IMR-90 (cell line): ENCODE results near the gene SEPTIN5. TPM values are rescaled to one million over a fixed set of nuclear protein-coding genes. Genes with fewer than 3 reads are reported as not detected.

Experiments
- ATAC-seq: fragments of 200-7000 bp; cut with Tn5 transposase; 2 replicates; pipeline ENCODE4 v1.9.1; 2020; ENCODE audit warnings: low read depth, mild to moderate bottlenecking, moderate library complexity
- BruUV-seq: library from RNA; stranded (reverse); fragments of 400-500 nt; replicated peaks from 2 replicates; lab custom pipeline; 2021; lab: Mats Ljungman, UMichigan
- CTCF ChIA-PET: fragments of 300-600 bp; formaldehyde crosslinking; extraction: SDS; loops from one replicate; lab custom pipeline; 2021; ENCODE audit warnings: antibody characterized with exemption; lab: Yijun Ruan, JAX
- POLR2A ChIA-PET: fragments of 300-600 bp; sonication (Branson Sonifier 250); formaldehyde crosslinking; loops from one replicate; lab custom pipeline; 2022; ENCODE audit warnings: antibody characterized with exemption; ENCODE audit not compliant: unreplicated experiment; lab: Charles Lee
- DNase-seq: peaks from one replicate; pipeline ENCODE4 v3.0.0; 2013
- H2AFZ ChIP-seq: replicated peaks from 2 replicates; pipeline ENCODE3; 2013; ENCODE audit warnings: low read length, mild to moderate bottlenecking; ENCODE audit not compliant: poor library complexity
- H2AK5ac ChIP-seq: 2 replicates; pipeline ENCODE4 v1.6.1; 2013; ENCODE audit warnings: low read depth, low read length, inconsistent platforms
- H2AK9ac ChIP-seq: replicated peaks from 2 replicates; pipeline ENCODE3; 2013; ENCODE audit warnings: mild to moderate bottlenecking, low read depth, low read length, moderate library complexity; ENCODE audit not compliant: poor library complexity
- H2BK120ac ChIP-seq: 2 replicates; pipeline ENCODE4 v1.6.1; 2013; ENCODE audit warnings: low read depth, low read length, inconsistent platforms
- H2BK15ac ChIP-seq: 3 replicates; pipeline ENCODE4 v1.6.1; 2013; ENCODE audit warnings: low read depth, low read length, inconsistent platforms
- H2BK20ac ChIP-seq: 2 replicates; pipeline ENCODE4 v1.6.1; 2013; ENCODE audit warnings: low read depth, mild to moderate bottlenecking, inconsistent platforms, low read length, moderate library complexity
- H2BK5ac ChIP-seq: 2 replicates; pipeline ENCODE4 v1.6.1; 2013; ENCODE audit warnings: mild to moderate bottlenecking, low read depth, low read length, inconsistent platforms; ENCODE audit not compliant: poor library complexity, severe bottlenecking
- H3K14ac ChIP-seq: replicated peaks from 2 replicates; pipeline ENCODE4 v1.6.1; 2013; ENCODE audit warnings: low read depth, low read length, inconsistent platforms
- H3K18ac ChIP-seq: 2 replicates; pipeline ENCODE4 v1.6.1; 2013; ENCODE audit warnings: low read depth, low read length, control low read depth
- H3K23ac ChIP-seq: 2 replicates; pipeline ENCODE4 v1.6.1; 2013; ENCODE audit warnings: low read depth, low read length, inconsistent platforms
- H3K27ac ChIP-seq: 2 replicates; pipeline ENCODE4 v1.5.1; 2013; ENCODE audit warnings: mild to moderate bottlenecking, control low read depth, low read length; ENCODE audit not compliant: insufficient read depth
- H3K27me3 ChIP-seq: 2 replicates; pipeline ENCODE4 v1.6.1; 2013; ENCODE audit warnings: low read length; ENCODE audit not compliant: control insufficient read depth, insufficient read depth
- H3K36me3 ChIP-seq: 2 replicates; pipeline ENCODE4 v1.6.1; 2013; ENCODE audit warnings: low read length, mixed read lengths; ENCODE audit not compliant: control insufficient read depth, insufficient read depth
- H3K4ac ChIP-seq: 2 replicates; pipeline ENCODE4 v1.6.1; 2013; ENCODE audit warnings: low read depth, low read length, inconsistent platforms
- H3K4me1 ChIP-seq: 2 replicates; pipeline ENCODE4 v1.6.1; 2013; ENCODE audit warnings: low read length, mixed read lengths; ENCODE audit not compliant: control insufficient read depth, insufficient read depth
- H3K4me2 ChIP-seq: 2 replicates; pipeline ENCODE4 v1.6.1; 2013; ENCODE audit warnings: low read depth, mild to moderate bottlenecking, control low read depth, low read length, moderate library complexity
- H3K4me3 ChIP-seq: 2 replicates; pipeline ENCODE4 v1.5.1; 2013; ENCODE audit warnings: low read depth, mild to moderate bottlenecking, control low read depth, low read length, moderate library complexity; ENCODE audit not compliant: insufficient read depth
- H3K56ac ChIP-seq: 2 replicates; pipeline ENCODE4 v1.6.1; 2013; ENCODE audit warnings: low read length, inconsistent platforms; ENCODE audit not compliant: insufficient read depth; ENCODE audit errors: extremely low read depth
- H3K79me1 ChIP-seq, 2 experiments: 2 replicates each; pipeline ENCODE4 v1.6.1; 2013; ENCODE audit warnings: low read length in 2 of 2, inconsistent platforms in 1 of 2, low read depth in 1 of 2
- H3K9ac ChIP-seq: 2 replicates; pipeline ENCODE4 v1.6.1; 2013; ENCODE audit warnings: low read depth, low read length, control low read depth
- H3K9me1 ChIP-seq: 2 replicates; pipeline ENCODE4 v1.6.1; 2013; ENCODE audit warnings: low read length, inconsistent platforms; ENCODE audit not compliant: insufficient read depth
- H3K9me3 ChIP-seq: 2 replicates; pipeline ENCODE4 v1.6.1; 2013; ENCODE audit warnings: low read length; ENCODE audit not compliant: control insufficient read depth, insufficient read depth
- H4K20me1 ChIP-seq: 2 replicates; pipeline ENCODE4 v1.6.1; 2013; ENCODE audit warnings: low read length, inconsistent platforms; ENCODE audit not compliant: insufficient read depth
- H4K5ac ChIP-seq: 2 replicates; pipeline ENCODE4 v1.6.1; 2013; ENCODE audit warnings: mild to moderate bottlenecking, low read depth, low read length, control low read depth
- H4K8ac ChIP-seq, 2 experiments: 2 replicates each; pipeline ENCODE4 v1.6.1; 2013; ENCODE audit warnings: low read depth in 2 of 2, low read length in 2 of 2, control low read depth in 1 of 2, inconsistent platforms in 1 of 2
- H4K91ac ChIP-seq: 2 replicates; pipeline ENCODE4 v1.6.1; 2013; ENCODE audit warnings: low read depth, low read length, inconsistent platforms; ENCODE audit not compliant: insufficient read depth
- BHLHE40 ChIP-seq: fragments of 150-350 bp; IDR thresholded peaks from 2 replicates; pipeline ENCODE4 v1.6.1; 2016; ENCODE audit warnings: mild to moderate bottlenecking, low read depth, low read length
- CEBPB ChIP-seq: IDR thresholded peaks from 2 replicates; pipeline ENCODE4 v1.6.1; 2012; ENCODE audit warnings: low read depth, low read length, improper control_type of control experiment
- CHD1 ChIP-seq: IDR thresholded peaks from 2 replicates; pipeline ENCODE4 v1.6.1; 2012; ENCODE audit warnings: low read depth, low read length, improper control_type of control experiment
- FOS ChIP-seq: fragments of 150-350 bp; IDR thresholded peaks from 2 replicates; pipeline ENCODE4 v1.6.1; 2016; ENCODE audit warnings: low read depth, low read length
- MAFK ChIP-seq: IDR thresholded peaks from 2 replicates; pipeline ENCODE4 v1.6.1; 2012; ENCODE audit warnings: low read depth, low read length, improper control_type of control experiment
- MXI1 ChIP-seq: IDR thresholded peaks from 2 replicates; pipeline ENCODE4 v1.6.1; 2012; ENCODE audit warnings: low read depth, mild to moderate bottlenecking, low read length, moderate library complexity, borderline replicate concordance
- NFE2L2 ChIP-seq: fragments of 150-350 bp; IDR thresholded peaks from 2 replicates; pipeline ENCODE4 v1.6.1; 2016; ENCODE audit warnings: low read depth, mild to moderate bottlenecking, low read length
- RAD21 ChIP-seq: IDR thresholded peaks from 2 replicates; pipeline ENCODE4 v1.6.1; 2012; ENCODE audit warnings: low read length, improper control_type of control experiment
- RFX5 ChIP-seq: IDR thresholded peaks from 2 replicates; pipeline ENCODE4 v1.8.0; 2012; ENCODE audit warnings: low read depth, mild to moderate bottlenecking, low read length, moderate library complexity
- SMC3 ChIP-seq: fragments of 150-350 bp; IDR thresholded peaks from 2 replicates; pipeline ENCODE4 v1.6.1; 2016; ENCODE audit warnings: low read depth, mild to moderate bottlenecking, antibody characterized with exemption, low read length, moderate library complexity
- whole genome bisulfite sequencing, 2 experiments: methylation state at CpG; one replicate each; pipeline versions ENCODE4 v1.1.5 to v1.1.7; 2013; ENCODE audit warnings: missing lambda C conversion rate in 2 of 2; ENCODE audit not compliant: insufficient read length in 1 of 2; ENCODE audit errors: extremely low coverage in 2 of 2; 5-methylcytosine and 5-hydroxymethylcytosine counted together
- dilution Hi-C: fragments of 300-500 bp; cut with HindIII; formaldehyde crosslinking; loops from one replicate; pipeline ENCODE4 v1.14.3; 2018; ENCODE audit warnings: low sequenced_read_pairs; ENCODE audit not compliant: unreplicated experiment
- in situ Hi-C: fragments of 300-500 bp; cut with MboI; formaldehyde crosslinking; loops from 3 replicates; pipeline ENCODE4 v1.14.3; 2019; ENCODE audit warnings: low sequenced_read_pairs, inconsistent platforms, mixed read lengths
- intact Hi-C: fragments of 100-400 bp; cut with micrococcal nuclease; formaldehyde crosslinking; loops from 2 replicates; pipeline ENCODE4 v1.10.0; 2022
- polyA plus RNA-seq, 3 experiments: library from polyadenylated mRNA; depleted of rRNA; stranded (reverse); fragments of >200 nt; gene quantifications; 2 replicates each; pipeline ENCODE4 v1.2.3, GENCODE V29; 2012; ENCODE audit warnings: low replicate concordance in 1 of 3
- total RNA-seq: library from RNA; depleted of rRNA; stranded (reverse); fragments of >200 nt; gene quantifications from 2 replicates; pipeline ENCODE4 v1.2.3, GENCODE V29; 2012
- TF ChIP-seq, protein P1 (sequence below): conservative IDR thresholded peaks from 2 replicates; pipeline ENCODE4 v1.5.1; 2012; ENCODE audit warnings: mild to moderate bottlenecking, low read depth, low read length, improper control_type of control experiment
- TF ChIP-seq, protein P2 (sequence below): fragments of 150-350 bp; IDR thresholded peaks from 2 replicates; pipeline ENCODE4 v1.6.1; 2016; ENCODE audit warnings: low read depth, mild to moderate bottlenecking, low read length, moderate library complexity, borderline replicate concordance
- TF ChIP-seq, protein P3 (sequence below): fragments of 150-350 bp; IDR thresholded peaks from 2 replicates; pipeline ENCODE4 v1.6.1; 2017; ENCODE audit warnings: mild to moderate bottlenecking, antibody characterized with exemption, low read length, low read depth

The SEPTIN5 gene
- total and polyA plus RNA-seq, 2 of the 4 experiments (the other 2 are of a cell fraction): 16.8 to 20.7 TPM

DNA sequence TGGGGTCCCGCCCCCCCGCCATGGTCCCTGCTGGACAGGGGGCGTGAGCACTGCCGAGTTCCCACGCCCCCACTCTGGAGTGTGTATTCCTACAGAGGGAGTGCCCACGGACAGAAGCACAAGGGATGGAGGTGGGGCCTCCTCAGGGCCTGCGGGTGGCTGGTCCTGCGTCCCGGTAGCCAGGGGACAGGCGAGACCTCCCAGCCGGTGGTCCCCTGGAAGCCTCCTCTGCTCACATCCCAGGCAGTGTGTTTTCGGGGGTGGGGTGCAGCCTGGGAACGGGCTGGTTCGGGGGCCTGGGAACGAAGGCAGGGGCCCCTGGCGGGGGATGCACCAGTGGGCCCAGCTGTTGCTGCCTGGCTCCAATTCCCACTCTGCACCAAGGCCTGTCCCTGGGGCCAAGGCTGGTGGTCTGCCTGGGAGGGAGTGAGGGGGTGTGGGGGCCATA, 25.2 kb downstream of the SEPTIN5 start:
- no peaks in the 10 kb centered on the region for H3K9me1 ChIP-seq
- no peaks in the 10 kb centered on the region for H3K9me3 ChIP-seq
- no peak overlapping the region for H4K8ac ChIP-seq
- dilution Hi-C loops: no loop called here
- H2BK20ac ChIP-seq: no peak overlapping the region
- no peak overlapping the region for H2BK120ac ChIP-seq
- H4K91ac ChIP-seq: no peak overlapping the region
- no peak overlapping the region for H3K4me2 ChIP-seq
- ChIA-PET CTCF (no interaction called here), POLR2A (no interaction called here)
- no peaks in the 10 kb centered on the region for H3K36me3 ChIP-seq
- H2BK5ac ChIP-seq: no peak overlapping the region
- no peak overlapping the region for H3K4ac ChIP-seq
- no peak overlapping the region for H3K18ac ChIP-seq
- no TSS peak for BruUV-seq
- peaks cover 2% of the 10 kb centered on the region; the same call in 1 of the 2 replicates for H3K4me1 ChIP-seq
- no peak overlapping the region for H3K23ac ChIP-seq
- no peak overlapping the region for H2AK5ac ChIP-seq
- no peak overlapping the region for H4K5ac ChIP-seq
- ATAC-seq: no peak
- 33% methylated on average over 4 of the region's 16 CpGs; no CpG with 5 or more reads in 1 of the 2 experiments for WGBS, 2 experiments
- no peak overlapping the region for H2BK15ac ChIP-seq
- H3K14ac ChIP-seq: no peak overlapping the region
- no peak overlapping the region for H3K4me3 ChIP-seq
- no peak for TF ChIP-seq NFE2L2
- no peak for TF ChIP-seq MAFK
- no peak for TF ChIP-seq FOS
- TF ChIP-seq, protein P1, sequence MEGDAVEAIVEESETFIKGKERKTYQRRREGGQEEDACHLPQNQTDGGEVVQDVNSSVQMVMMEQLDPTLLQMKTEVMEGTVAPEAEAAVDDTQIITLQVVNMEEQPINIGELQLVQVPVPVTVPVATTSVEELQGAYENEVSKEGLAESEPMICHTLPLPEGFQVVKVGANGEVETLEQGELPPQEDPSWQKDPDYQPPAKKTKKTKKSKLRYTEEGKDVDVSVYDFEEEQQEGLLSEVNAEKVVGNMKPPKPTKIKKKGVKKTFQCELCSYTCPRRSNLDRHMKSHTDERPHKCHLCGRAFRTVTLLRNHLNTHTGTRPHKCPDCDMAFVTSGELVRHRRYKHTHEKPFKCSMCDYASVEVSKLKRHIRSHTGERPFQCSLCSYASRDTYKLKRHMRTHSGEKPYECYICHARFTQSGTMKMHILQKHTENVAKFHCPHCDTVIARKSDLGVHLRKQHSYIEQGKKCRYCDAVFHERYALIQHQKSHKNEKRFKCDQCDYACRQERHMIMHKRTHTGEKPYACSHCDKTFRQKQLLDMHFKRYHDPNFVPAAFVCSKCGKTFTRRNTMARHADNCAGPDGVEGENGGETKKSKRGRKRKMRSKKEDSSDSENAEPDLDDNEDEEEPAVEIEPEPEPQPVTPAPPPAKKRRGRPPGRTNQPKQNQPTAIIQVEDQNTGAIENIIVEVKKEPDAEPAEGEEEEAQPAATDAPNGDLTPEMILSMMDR: no peak
- no peak for TF ChIP-seq RAD21
- no peak for TF ChIP-seq CHD1
- TF ChIP-seq BHLHE40: no peak
- TF ChIP-seq CEBPB: no peak
- no peak for TF ChIP-seq RFX5
- TF ChIP-seq SMC3: no peak
- TF ChIP-seq MXI1: no peak
- TF ChIP-seq, protein P2, sequence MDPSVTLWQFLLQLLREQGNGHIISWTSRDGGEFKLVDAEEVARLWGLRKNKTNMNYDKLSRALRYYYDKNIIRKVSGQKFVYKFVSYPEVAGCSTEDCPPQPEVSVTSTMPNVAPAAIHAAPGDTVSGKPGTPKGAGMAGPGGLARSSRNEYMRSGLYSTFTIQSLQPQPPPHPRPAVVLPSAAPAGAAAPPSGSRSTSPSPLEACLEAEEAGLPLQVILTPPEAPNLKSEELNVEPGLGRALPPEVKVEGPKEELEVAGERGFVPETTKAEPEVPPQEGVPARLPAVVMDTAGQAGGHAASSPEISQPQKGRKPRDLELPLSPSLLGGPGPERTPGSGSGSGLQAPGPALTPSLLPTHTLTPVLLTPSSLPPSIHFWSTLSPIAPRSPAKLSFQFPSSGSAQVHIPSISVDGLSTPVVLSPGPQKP: no peak
- TF ChIP-seq, protein P3, sequence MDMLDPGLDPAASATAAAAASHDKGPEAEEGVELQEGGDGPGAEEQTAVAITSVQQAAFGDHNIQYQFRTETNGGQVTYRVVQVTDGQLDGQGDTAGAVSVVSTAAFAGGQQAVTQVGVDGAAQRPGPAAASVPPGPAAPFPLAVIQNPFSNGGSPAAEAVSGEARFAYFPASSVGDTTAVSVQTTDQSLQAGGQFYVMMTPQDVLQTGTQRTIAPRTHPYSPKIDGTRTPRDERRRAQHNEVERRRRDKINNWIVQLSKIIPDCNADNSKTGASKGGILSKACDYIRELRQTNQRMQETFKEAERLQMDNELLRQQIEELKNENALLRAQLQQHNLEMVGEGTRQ: no peak
- peaks cover 7% of the 10 kb centered on the region; the same call in 1 of the 2 replicates for H3K27me3 ChIP-seq
- H4K20me1 ChIP-seq: no peaks in the 10 kb centered on the region; the same call in 1 of the 2 replicates
- H2AK9ac ChIP-seq: no peak overlapping the region
- intact Hi-C loops: no loop called here
- in situ Hi-C loops: no loop called here
- no peak overlapping the region for H2AFZ ChIP-seq
- no peak for DNase-seq
- no peak overlapping the region for H3K27ac ChIP-seq
- H3K56ac ChIP-seq: no peak overlapping the region
- H3K9ac ChIP-seq: no peak overlapping the region
- no peaks in the 10 kb centered on the region for H3K79me1 ChIP-seq
